Body of pancreas (tissue), 4 donors: ENCODE results near the gene PAN2. TPM values are rescaled to one million over a fixed set of nuclear protein-coding genes. Genes with fewer than 3 reads are reported as not detected.
"Not testable (repeated sequence)": the region's sequence is repeated elsewhere in the genome, so short reads cannot be mapped to it uniquely, and the experiment has no call there.

Experiments
- ATAC-seq: fragments of 150-250 bp; one replicate; pipeline ENCODE4 v1.9.1; 2016
- DNase-seq, 4 donors: peaks; one replicate each; pipeline ENCODE4 v3.0.0-alpha.2; 2019
- H3K27ac ChIP-seq, 4 donors: fragments of 200-600 bp; sonication (generic); 1 replicate in 3 of 4; 2 replicates in 1 of 4; pipeline versions ENCODE4 v1.5.1 to v1.6.1; 2016 to 2019; ENCODE audit warnings: mild to moderate bottlenecking in 1 of 4, mixed read lengths in 1 of 4, moderate library complexity in 1 of 4
- H3K27me3 ChIP-seq, 2 donors: fragments of 200-600 bp; sonication (generic); one replicate each; pipeline ENCODE4 v1.6.0; 2016; ENCODE audit warnings: mild to moderate bottlenecking in 1 of 2
- H3K36me3 ChIP-seq, 2 donors: fragments of 200-600 bp; sonication (generic); replicated peaks in 1 of 2; 2 replicates each; pipeline ENCODE4 v1.5.1; 2016; ENCODE audit warnings: low read depth in 2 of 2; ENCODE audit not compliant: insufficient read depth in 1 of 2
- H3K4me1 ChIP-seq: fragments of 200-600 bp; sonication (generic); one replicate; pipeline ENCODE4 v1.6.0; 2016
- H3K4me3 ChIP-seq, 2 donors: fragments of 200-600 bp; sonication (generic); 1 replicate in 1 of 2; 2 replicates in 1 of 2; pipeline ENCODE4 v1.5.1; 2016 to 2019
- H3K9me3 ChIP-seq, 3 donors: fragments of 200-600 bp; sonication (generic); 1 replicate in 2 of 3; 2 replicates in 1 of 3; pipeline ENCODE4 v1.5.1; 2016
- CTCF ChIP-seq, 7 experiments: fragments of 450-650 bp in 4 of 7; fragments of 200-600 bp in 3 of 7; sonication (generic) in 3 of 7; IDR thresholded peaks; one replicate each; pipeline ENCODE4 v1.5.1; 2016 to 2019; ENCODE audit warnings: antibody characterized with exemption in 7 of 7
- POLR2A ChIP-seq, 3 donors: fragments of 450-650 bp; IDR thresholded peaks; one replicate each; pipeline ENCODE4 v1.6.1; 2016; ENCODE audit warnings: antibody characterized with exemption in 3 of 3, mild to moderate bottlenecking in 2 of 3
- WGBS, 2 donors: methylation state at CpG; one replicate each; pipeline ENCODE4 v1.1.5; 2017; 5-methylcytosine and 5-hydroxymethylcytosine counted together
- intact Hi-C: fragments of 100-400 bp; cut with DNase I; formaldehyde crosslinking; loops from one replicate; pipeline ENCODE4 v1.15.1; 2023
- total RNA-seq, 2 donors: library from RNA; depleted of rRNA; stranded (reverse); fragments of >200 nt; gene quantifications; one replicate each; pipeline ENCODE4 v1.1.0, GENCODE V29; 2016

The PAN2 gene
- total RNA-seq, 2 donors from 2014 or later, result 47.2 to 59.0 TPM

- WGBS, 2 donors, result 92 to 95% methylated on average over 7 of the region's 7 CpGs
- no peaks in the 10 kb centered on the region for H3K9me3 ChIP-seq
- H3K27ac ChIP-seq, result no peak overlapping the region
- H3K36me3 ChIP-seq, result peaks cover 0 to 8% of the 10 kb centered on the region in 2 donors
- no peak overlapping the region for H3K4me3 ChIP-seq
- H3K27me3 ChIP-seq, result no peaks in the 10 kb centered on the region
- intact Hi-C loops, result no loop called here
- peaks cover 15% of the 10 kb centered on the region for H3K4me1 ChIP-seq
- no peak for TF ChIP-seq POLR2A (IDR thresholded peaks at IDR 0.05)
- no peak for TF ChIP-seq CTCF (IDR thresholded peaks at IDR 0.05)
- no peak for ATAC-seq
- no peak for DNase-seq
These were observed 2.8 kb downstream of the PAN2 start for GRCh38 chr12:56330936-56331490.

DNA sequence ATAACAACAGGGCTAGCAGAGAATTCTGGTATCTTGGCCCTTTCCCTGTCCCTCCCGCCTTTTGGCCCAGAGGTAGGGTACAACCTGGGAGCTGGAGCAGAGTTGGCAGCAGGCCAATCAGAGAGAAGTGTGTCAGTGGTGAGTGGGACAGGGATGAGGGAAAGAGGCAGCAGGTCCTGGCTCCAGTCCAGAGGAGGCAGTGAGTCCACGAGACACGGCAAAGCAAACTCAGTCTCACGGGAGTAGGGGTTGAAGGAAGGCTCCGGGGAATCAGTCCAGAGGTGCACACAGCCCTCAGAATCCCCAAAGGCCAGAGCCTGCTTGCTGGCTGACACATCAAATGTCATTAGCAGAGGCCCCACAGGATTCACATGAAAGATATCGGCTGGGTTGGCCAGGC lies 7.3 kb downstream of the PAN2 start:
- intact Hi-C loops, result no loop called here
- H3K27me3 ChIP-seq, result no peaks in the 10 kb centered on the region

GRCh38 chr12:56326126-56326525 lies 7.7 kb downstream of the PAN2 start:
- Histone ChIP-seq H3K36me3 (peaks cover 5 to 39% of the 10 kb centered on the region in 2 donors), H3K4me3 (no peak overlapping the region), H3K27me3 (no peaks in the 10 kb centered on the region), H3K9me3 (no peaks in the 10 kb centered on the region), H3K4me1 (no peaks in the 10 kb centered on the region), H3K27ac (no peak overlapping the region)
- intact Hi-C loops, result no loop called here
- 87 to 94% methylated on average over 8 of the region's 8 CpGs for WGBS, 2 donors
- ATAC-seq (no peak), DNase-seq (no peak)
- TF ChIP-seq POLR2A (IDR thresholded peaks at IDR 0.05), result no peak
- no peak for TF ChIP-seq CTCF (IDR thresholded peaks at IDR 0.05)

More for the DNA sequence above, 7.3 kb downstream of the PAN2 start:
- Histone ChIP-seq H3K4me3 (no peak overlapping the region), H3K36me3 (peaks cover 5 to 39% of the 10 kb centered on the region in 2 donors), H3K27ac (no peak overlapping the region), H3K9me3 (no peaks in the 10 kb centered on the region), H3K4me1 (no peaks in the 10 kb centered on the region)
- 74 to 81% methylated on average over 5 to 6 of the region's 6 CpGs for WGBS, 2 donors
- DNase-seq, result peak in 2 of 4 donors; percentile 28 to 35
- TF ChIP-seq CTCF (IDR thresholded peaks at IDR 0.05) (no peak), POLR2A (IDR thresholded peaks at IDR 0.05) (no peak)
- no peak for ATAC-seq

- H3K27ac ChIP-seq, result no peak overlapping the region
- intact Hi-C loops, result no loop called here
- no peak for DNase-seq
- H3K27me3 ChIP-seq, result no peaks in the 10 kb centered on the region
- ATAC-seq, result no peak
- WGBS, 2 donors, result 91 to 94% methylated on average over 3 to 6 of the region's 6 CpGs
- TF ChIP-seq POLR2A (IDR thresholded peaks at IDR 0.05), result no peak
- TF ChIP-seq CTCF (IDR thresholded peaks at IDR 0.05), result no peak
- no peaks in the 10 kb centered on the region for H3K9me3 ChIP-seq
- H3K4me3 ChIP-seq, result no peak overlapping the region
- H3K36me3 ChIP-seq, result peaks cover 5 to 48% of the 10 kb centered on the region in 2 donors
- no peaks in the 10 kb centered on the region for H3K4me1 ChIP-seq
These were observed 9.6 kb downstream of the PAN2 start for GRCh38 chr12:56324206-56324605.

DNA sequence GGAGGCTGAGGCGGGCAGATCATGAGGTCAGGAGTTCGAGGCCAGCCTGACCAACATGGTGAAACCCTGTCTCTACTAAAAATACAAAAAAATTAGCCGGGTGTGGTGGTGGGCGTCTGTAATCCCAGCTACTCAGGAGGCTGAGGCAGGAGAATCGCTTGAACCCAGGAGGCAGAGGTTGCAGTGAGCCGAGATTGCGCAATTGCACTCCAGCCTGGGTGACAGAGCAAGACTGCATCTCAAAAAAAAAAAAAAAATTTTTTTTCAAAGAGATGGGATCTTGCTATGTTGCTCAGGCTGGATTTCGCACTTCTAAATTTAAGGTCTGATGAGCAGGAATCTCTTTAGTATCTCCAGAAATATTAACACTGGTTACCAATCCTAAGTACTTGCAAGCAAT lies 12.2 kb downstream of the PAN2 start:
- H3K27me3 ChIP-seq, H3K27ac ChIP-seq, H3K4me3 ChIP-seq, DNase-seq, H3K9me3 ChIP-seq, ATAC-seq, intact Hi-C loops, H3K4me1 ChIP-seq: not testable (repeated sequence)
- H3K36me3 ChIP-seq, result peaks cover 5 to 47% of the 10 kb centered on the region in 2 donors
- 86 to 91% methylated on average over 8 of the region's 8 CpGs for WGBS, 2 donors
